Subcutaneous adipose tissue (tissue), 4 donors: ENCODE data around the gene KIAA1217. TPM values are rescaled to one million over a fixed set of nuclear protein-coding genes. Genes with fewer than 3 reads are reported as not detected.

Experiments
- CTCF ChIP-seq: fragments of 450-650 bp; IDR thresholded peaks from one replicate; pipeline ENCODE4 v1.5.1; 2016; ENCODE audit warnings: low read depth, mild to moderate bottlenecking, control low read depth, antibody characterized with exemption, moderate library complexity
- total RNA-seq, 4 donors: library from RNA; depleted of rRNA; stranded (reverse); fragments of >200 nt; gene quantifications; one replicate each; pipeline ENCODE4 v1.1.0, GENCODE V29; 2016

KIAA1217 gene
- total RNA-seq, 4 donors from 2014 or later: 10.7 to 91.6 (median 27.5) TPM

DNA sequence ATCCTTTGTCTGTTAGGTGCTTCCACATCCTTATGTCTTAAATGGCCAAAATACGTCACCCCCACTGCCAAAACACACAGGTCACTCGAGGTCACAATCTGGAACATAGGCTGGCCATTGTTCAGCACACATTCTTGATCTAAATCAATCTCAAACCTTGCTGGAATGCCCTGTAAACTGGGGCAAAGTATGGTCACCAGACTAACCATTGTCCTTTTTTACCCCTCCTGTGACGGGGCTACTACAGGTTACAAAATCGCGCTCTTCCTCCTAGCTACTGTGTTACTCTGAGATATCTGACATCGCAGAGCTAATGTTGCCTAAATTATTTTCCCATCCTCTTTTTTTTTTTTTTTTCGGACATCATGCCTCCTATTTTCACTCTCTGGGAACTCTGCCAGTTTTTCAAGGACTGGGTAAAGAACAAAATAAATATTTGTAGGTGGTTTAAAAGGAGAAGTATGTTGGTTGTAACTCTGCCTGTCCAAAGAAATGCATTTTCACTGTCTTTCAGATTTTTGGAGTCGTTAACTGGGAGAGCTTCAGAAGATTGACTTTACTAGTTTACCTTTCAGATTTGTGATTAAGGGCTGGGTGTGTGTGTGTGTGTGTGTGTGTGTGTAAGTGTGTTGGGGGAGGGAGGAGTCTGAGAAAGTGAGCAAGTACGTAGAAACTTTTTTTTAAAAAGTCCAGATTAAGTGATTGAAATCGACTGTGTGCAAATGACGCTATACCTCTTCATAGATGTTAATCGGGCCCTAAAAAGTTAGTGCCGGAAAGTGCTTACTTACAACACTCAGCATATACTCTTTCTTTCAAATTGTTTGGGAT, 942 bp upstream of the KIAA1217 start:
- no peak for TF ChIP-seq CTCF

GRCh38 chr10:24209432-24209771, 464 bp downstream of the KIAA1217 start:
- no peak for TF ChIP-seq CTCF

GRCh38 chr10:24209946-24210491, 1.1 kb downstream of the KIAA1217 start:
- no peak for TF ChIP-seq CTCF

- TF ChIP-seq CTCF: no peak
Observed at GRCh38 chr10:24210501-24210900, 1.6 kb downstream of the KIAA1217 start.

- no peak for TF ChIP-seq CTCF
Observed at GRCh38 chr10:24213266-24213665, 4.3 kb downstream of the KIAA1217 start.

DNA sequence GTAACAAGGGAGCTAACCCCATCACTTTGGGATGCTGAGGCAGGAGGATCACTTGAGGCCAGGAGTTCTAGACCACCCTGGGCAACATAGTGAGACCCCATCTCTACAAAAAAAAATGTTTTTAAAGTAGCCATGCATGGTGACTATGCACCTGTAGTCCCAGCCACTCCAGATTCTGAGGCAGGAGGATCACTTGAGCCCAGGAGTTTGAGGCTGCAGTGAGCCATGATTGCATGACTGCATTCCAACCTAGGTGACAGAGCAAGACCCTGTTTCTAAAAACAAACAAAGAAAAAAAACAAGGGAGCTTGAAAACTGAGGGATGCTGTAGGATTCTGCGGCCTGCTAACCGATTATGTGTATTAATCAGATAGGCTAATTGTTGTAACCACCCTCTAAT, 4.9 kb downstream of the KIAA1217 start:
- no peak for TF ChIP-seq CTCF

- no peak for TF ChIP-seq CTCF
Observed at GRCh38 chr10:24214762-24215161, 5.8 kb downstream of the KIAA1217 start.
